Transverse colon (tissue), 4 donors: ENCODE measurements around the gene PCED1B.

Experiments used
- CTCF ChIP-seq, 5 experiments: fragments of 200-600 bp in 3 of 5; fragments of 450-650 bp in 2 of 5; sonication (generic) in 3 of 5; IDR thresholded peaks; 1 replicate in 2 of 5; 2 replicates in 3 of 5; pipeline ENCODE4 v1.5.1; 2016 to 2017; ENCODE audit warnings: antibody characterized with exemption in 5 of 5, inconsistent platforms in 3 of 5, mild to moderate bottlenecking in 2 of 5, moderate library complexity in 1 of 5
- POLR2A ChIP-seq: fragments of 450-650 bp; IDR thresholded peaks from one replicate; pipeline ENCODE4 v1.6.1; 2016; ENCODE audit warnings: antibody characterized with exemption, mild to moderate bottlenecking, moderate library complexity
- POLR2AphosphoS5 ChIP-seq, 3 donors: sonication (generic); formaldehyde crosslinking; IDR thresholded peaks; one replicate each; pipeline ENCODE4 v1.6.1; 2016; ENCODE audit warnings: antibody characterized with exemption in 3 of 3

- no peak for TF ChIP-seq CTCF (IDR thresholded peaks at IDR 0.05)
- TF ChIP-seq POLR2A, result no peak
- no peak for TF ChIP-seq POLR2AphosphoS5 (IDR thresholded peaks at IDR 0.05)
Measured at GRCh38 chr12:47107926-47108325, 28.5 kb downstream of the PCED1B start.
